HCT116 (cell line): ENCODE measurements around the gene NSMF. TPM values are rescaled to one million over a fixed set of nuclear protein-coding genes. Genes with fewer than 3 reads are reported as not detected.

Experiments used
- ATAC-seq: fragments of 200-7000 bp; cut with Tn5 transposase; 2 replicates; pipeline ENCODE4 v1.9.1; 2020; ENCODE audit warnings: mild to moderate bottlenecking, moderate library complexity
- BruUV-seq: library from RNA; stranded (reverse); fragments of 400-500 nt; replicated peaks from 2 replicates; lab custom pipeline; 2021; lab: Mats Ljungman, UMichigan
- CTCF ChIA-PET: fragments of 300-600 bp; sonication (Branson Sonifier 250); formaldehyde crosslinking; loops from one replicate; lab custom pipeline; 2021; ENCODE audit warnings: antibody characterized with exemption; lab: Charles Lee
- POLR2A ChIA-PET: fragments of 300-600, 350-600 bp; sonication (Branson Sonifier 250); formaldehyde crosslinking; loops from one replicate; lab custom pipeline; 2021; ENCODE audit warnings: antibody characterized with exemption; lab: Charles Lee
- RAD21 ChIA-PET, 2 experiments: fragments of 300-600 bp; sonication (Branson Sonifier 250); formaldehyde crosslinking; loops; one replicate each; lab custom pipeline; 2023; ENCODE audit warnings: low total read pairs in 2 of 2; ENCODE audit not compliant: uncharacterized antibody in 2 of 2, unreplicated experiment in 2 of 2, low non-redundant PET in 1 of 2; lab: Charles Lee
- DNase-seq: peaks from one replicate; pipeline ENCODE4 v3.0.0-alpha.2; 2010; ENCODE audit warnings: low read depth, low spot score
- H2AFZ ChIP-seq: fragments of 200-600 bp; shearing (Covaris generic), sonication (generic); 2 replicates; pipeline ENCODE4 v1.6.1; 2017; ENCODE audit warnings: low read depth, mixed run types, mixed read lengths, antibody characterized with exemption, low read length; ENCODE audit not compliant: poor library complexity, severe bottlenecking
- H3K27ac ChIP-seq: 2 replicates; pipeline ENCODE4 v1.5.1; 2012; ENCODE audit warnings: low read depth, low read length
- H3K27me3 ChIP-seq: fragments of 200-600 bp; sonication (generic); 2 replicates; pipeline ENCODE4 v1.6.1; 2016; ENCODE audit warnings: mixed run types, low read length, mixed read lengths; ENCODE audit not compliant: insufficient read depth
- H3K36me3 ChIP-seq, 2 experiments: fragments of 200-500 bp in 1 of 2; fragments of 200-600 bp in 1 of 2; sonication (Bioruptor generic) in 1 of 2; sonication (generic) in 1 of 2; 2 replicates each; pipeline versions ENCODE4 v1.5.1 to v1.6.1; 2014 to 2016; ENCODE audit warnings: low read length in 2 of 2, inconsistent platforms in 1 of 2, mixed read lengths in 1 of 2, mixed run types in 1 of 2; ENCODE audit not compliant: insufficient read depth in 2 of 2, control insufficient read depth in 1 of 2
- H3K4me1 ChIP-seq, 2 experiments: fragments of 200-600 bp in 1 of 2; sonication (generic) in 1 of 2; 2 replicates each; pipeline versions ENCODE4 v1.5.1 to v1.6.1; 2012 to 2017; ENCODE audit warnings: low read length in 2 of 2, inconsistent platforms in 1 of 2, mild to moderate bottlenecking in 1 of 2, mixed read lengths in 1 of 2, mixed run types in 1 of 2, moderate library complexity in 1 of 2; ENCODE audit not compliant: insufficient read depth in 2 of 2, control insufficient read depth in 1 of 2
- H3K4me2 ChIP-seq: fragments of 200-600 bp; sonication (generic); 2 replicates; pipeline ENCODE4 v1.6.1; 2017; ENCODE audit warnings: mixed run types, low read length, mixed read lengths
- H3K4me3 ChIP-seq, 2 experiments: fragments of 200-600 bp in 1 of 2; sonication (generic) in 1 of 2; replicated peaks in 1 of 2; 2 replicates each; pipeline ENCODE4 v1.5.1; 2011 to 2016; ENCODE audit warnings: low read length in 2 of 2, control low read depth in 1 of 2, low read depth in 1 of 2, mild to moderate bottlenecking in 1 of 2, mixed read lengths in 1 of 2, mixed run types in 1 of 2
- H3K79me2 ChIP-seq: fragments of 200-600 bp; sonication (generic); 2 replicates; pipeline ENCODE4 v1.6.1; 2017; ENCODE audit warnings: mild to moderate bottlenecking, mixed run types, low read length, moderate library complexity, mixed read lengths; ENCODE audit not compliant: insufficient read depth
- H3K9ac ChIP-seq: fragments of 200-600 bp; sonication (generic); 2 replicates; pipeline ENCODE4 v1.6.1; 2016; ENCODE audit warnings: low read length, mixed read lengths
- H3K9me2 ChIP-seq: fragments of 200-600 bp; sonication (generic), shearing (Covaris generic); 2 replicates; pipeline ENCODE4 v1.6.1; 2017; ENCODE audit warnings: mixed run types, mild to moderate bottlenecking, moderate library complexity; ENCODE audit not compliant: insufficient read depth
- H3K9me3 ChIP-seq, 2 experiments: fragments of 200-500 bp in 1 of 2; fragments of 200-600 bp in 1 of 2; sonication (Bioruptor generic) in 1 of 2; sonication (generic) in 1 of 2; 2 replicates each; pipeline ENCODE4 v1.6.1; 2014 to 2017; ENCODE audit warnings: low read length in 2 of 2, mixed read lengths in 2 of 2, inconsistent platforms in 1 of 2, low read depth in 1 of 2, mild to moderate bottlenecking in 1 of 2, mixed run types in 1 of 2, moderate library complexity in 1 of 2; ENCODE audit not compliant: control insufficient read depth in 1 of 2, insufficient read depth in 1 of 2
- H4K20me1 ChIP-seq: fragments of 200-600 bp; sonication (generic), shearing (Covaris generic); 2 replicates; pipeline ENCODE4 v1.6.1; 2017; ENCODE audit warnings: mixed run types, mild to moderate bottlenecking, moderate library complexity; ENCODE audit not compliant: insufficient read depth
- ELF1 ChIP-seq: IDR thresholded peaks from 2 replicates; pipeline ENCODE4 v1.6.1; 2012; ENCODE audit warnings: low read depth, borderline replicate concordance
- EZH2phosphoT487 ChIP-seq: fragments of 200-600 bp; IDR thresholded peaks from 2 replicates; pipeline ENCODE4 v1.6.1; 2018; ENCODE audit warnings: antibody characterized with exemption, borderline replicate concordance
- REST ChIP-seq: IDR thresholded peaks from 2 replicates; pipeline ENCODE4 v1.6.1; 2012; ENCODE audit warnings: low read depth
- YY1 ChIP-seq: IDR thresholded peaks from 2 replicates; pipeline ENCODE4 v1.6.1; 2011; ENCODE audit warnings: low read length, low read depth, moderate library complexity, mild to moderate bottlenecking; ENCODE audit not compliant: insufficient replicate concordance; ENCODE audit errors: extremely low read depth
- ZNF274 ChIP-seq: fragments of 200-500 bp; sonication (Bioruptor generic); IDR thresholded peaks from 2 replicates; pipeline ENCODE4 v1.6.1; 2014; ENCODE audit warnings: mild to moderate bottlenecking, low read depth, low read length, inconsistent platforms
- intact Hi-C: fragments of 100-400 bp; cut with micrococcal nuclease; formaldehyde crosslinking; loops from 2 replicates; pipeline ENCODE4 v1.10.0; 2022
- total RNA-seq: library from RNA; stranded (reverse); gene quantifications from one replicate; pipeline ENCODE4 v1.2.1, GENCODE V29; 2021; ENCODE audit not compliant: unreplicated experiment

Gene NSMF
- total RNA-seq, 1 experiment from 2014 or later = 81.9 TPM

- no peaks in the 10 kb centered on the region for H3K79me2 ChIP-seq
- H3K27me3 ChIP-seq = no peaks in the 10 kb centered on the region
- intact Hi-C loops = no loop called here
- H3K9me3 ChIP-seq = no peaks in the 10 kb centered on the region
- no peak overlapping the region for H2AFZ ChIP-seq
- no TSS peak for BruUV-seq
- ATAC-seq (no peak), DNase-seq (no peak)
- no peaks in the 10 kb centered on the region for H3K36me3 ChIP-seq
- no peak overlapping the region for H3K4me2 ChIP-seq
- no peak overlapping the region for H3K4me3 ChIP-seq
- POLR2A ChIA-PET = no interaction called here
- no peaks in the 10 kb centered on the region for H3K9me2 ChIP-seq
- no peak overlapping the region for H3K27ac ChIP-seq
- no peak overlapping the region for H3K9ac ChIP-seq
- H3K4me1 ChIP-seq = peaks cover 2 to 4% of the 10 kb centered on the region in 2 experiments; a peak in 3 of 4 replicates
- TF ChIP-seq ZNF274 (no peak), ELF1 (no peak), REST (no peak), EZH2phosphoT487 (no peak), YY1 (no peak)
- H4K20me1 ChIP-seq = no peaks in the 10 kb centered on the region
- RAD21 ChIA-PET = no interaction called here
- CTCF ChIA-PET = no interaction called here
These were observed 28.6 kb upstream of the NSMF start for GRCh38 chr9:137487454-137488326.
